ENCODE measurements around the gene HESX1.

- TF ChIP-seq EZH2 (IDR thresholded peaks at IDR 0.05): no peak
- no peak for TF ChIP-seq FOXP2 (optimal IDR thresholded peaks at IDR 0.05; ENCODE audit: control extremely low read depth, extremely low read length, insufficient read depth)
These were observed 35.1 kb upstream of the HESX1 start for GRCh38 chr3:57234613-57235575.

Data from SK-N-MC (cell line).